Cardiac muscle cell (in vitro differentiated cells and primary cell): Measurements from ENCODE around the gene RNGTT. TPM values are rescaled to one million over a fixed set of nuclear protein-coding genes. Genes with fewer than 3 reads are reported as not detected.
A peak's percentile ranks its signal among the peaks of the same experiment; 100 is the strongest.

Experiments
- DNase-seq, 2 donors: peaks; one replicate each; pipeline versions ENCODE4 v3.0.0 to v3.0.0-alpha.2; 2010 to 2017; ENCODE audit warnings: low read depth in 1 of 2, low spot score in 1 of 2
- H3K27ac ChIP-seq: fragments of 200-600 bp; sonication (generic); 2 replicates; pipeline ENCODE4 v1.5.1; 2016
- H3K27me3 ChIP-seq: fragments of 200-600 bp; sonication (generic); 2 replicates; pipeline ENCODE4 v1.6.0; 2016; ENCODE audit warnings: control low read depth
- H3K36me3 ChIP-seq: fragments of 200-600 bp; sonication (generic); 2 replicates; pipeline ENCODE4 v1.5.1; 2016; ENCODE audit warnings: control low read depth
- H3K4me1 ChIP-seq: fragments of 200-600 bp; sonication (generic); 2 replicates; pipeline ENCODE4 v1.8.1; 2017; ENCODE audit warnings: low read depth, mild to moderate bottlenecking, mixed run types
- H3K4me3 ChIP-seq: fragments of 200-600 bp; sonication (generic); 2 replicates; pipeline ENCODE4 v1.5.1; 2016; ENCODE audit warnings: mild to moderate bottlenecking
- H3K9me3 ChIP-seq: fragments of 200-600 bp; sonication (generic); 2 replicates; pipeline ENCODE4 v1.5.1; 2017; ENCODE audit warnings: low read depth, mild to moderate bottlenecking, control low read depth
- polyA plus RNA-seq: library from polyadenylated mRNA; unstranded; fragments of >200 nt; fragmentation: Nextera tagmentation; extraction: Ambion mirVana; gene quantifications from 2 replicates; pipeline ENCODE4 v1.2.1, GENCODE V29; 2016
- total RNA-seq: library from RNA; depleted of rRNA; stranded (reverse); fragments of >200 nt; gene quantifications from 2 replicates; pipeline ENCODE4 v1.2.3, GENCODE V29; 2016
- TF ChIP-seq, protein P1 (sequence below): IDR thresholded peaks from 2 replicates; pipeline ENCODE4 v1.5.1; 2012; ENCODE audit warnings: low read depth, mild to moderate bottlenecking, low read length

The RNGTT gene
- total and polyA plus RNA-seq, 2 experiments from 2014 or later, result 10.9 to 12.5 TPM

DNA sequence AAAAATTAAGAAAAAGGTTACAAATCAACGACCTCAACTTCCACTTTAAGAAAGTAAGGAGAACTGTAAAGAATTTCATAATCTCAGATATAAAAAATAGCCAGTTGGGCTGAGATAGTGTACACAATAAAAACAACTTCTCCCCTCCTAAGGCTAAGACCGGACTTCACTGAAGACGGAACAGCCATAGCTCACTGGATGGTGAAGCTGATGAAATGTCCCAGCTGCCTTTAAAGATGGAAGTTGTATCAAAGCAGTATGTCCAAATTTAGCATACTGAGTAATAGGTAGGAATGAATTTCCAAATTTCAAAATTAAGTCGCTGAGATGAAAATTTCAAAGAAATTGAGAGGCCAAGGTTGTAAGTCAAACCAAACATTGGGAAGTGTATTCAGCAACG, 153.3 kb downstream of the RNGTT start:
- Histone ChIP-seq H3K9me3 (no peaks in the 10 kb centered on the region), H3K36me3 (no peaks in the 10 kb centered on the region), H3K4me1 (no peaks in the 10 kb centered on the region), H3K27me3 (no peaks in the 10 kb centered on the region), H3K4me3 (no peak overlapping the region), H3K27ac (no peak overlapping the region)
- TF ChIP-seq, protein P1, sequence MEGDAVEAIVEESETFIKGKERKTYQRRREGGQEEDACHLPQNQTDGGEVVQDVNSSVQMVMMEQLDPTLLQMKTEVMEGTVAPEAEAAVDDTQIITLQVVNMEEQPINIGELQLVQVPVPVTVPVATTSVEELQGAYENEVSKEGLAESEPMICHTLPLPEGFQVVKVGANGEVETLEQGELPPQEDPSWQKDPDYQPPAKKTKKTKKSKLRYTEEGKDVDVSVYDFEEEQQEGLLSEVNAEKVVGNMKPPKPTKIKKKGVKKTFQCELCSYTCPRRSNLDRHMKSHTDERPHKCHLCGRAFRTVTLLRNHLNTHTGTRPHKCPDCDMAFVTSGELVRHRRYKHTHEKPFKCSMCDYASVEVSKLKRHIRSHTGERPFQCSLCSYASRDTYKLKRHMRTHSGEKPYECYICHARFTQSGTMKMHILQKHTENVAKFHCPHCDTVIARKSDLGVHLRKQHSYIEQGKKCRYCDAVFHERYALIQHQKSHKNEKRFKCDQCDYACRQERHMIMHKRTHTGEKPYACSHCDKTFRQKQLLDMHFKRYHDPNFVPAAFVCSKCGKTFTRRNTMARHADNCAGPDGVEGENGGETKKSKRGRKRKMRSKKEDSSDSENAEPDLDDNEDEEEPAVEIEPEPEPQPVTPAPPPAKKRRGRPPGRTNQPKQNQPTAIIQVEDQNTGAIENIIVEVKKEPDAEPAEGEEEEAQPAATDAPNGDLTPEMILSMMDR, result no peak
- DNase-seq, result no peak

DNA sequence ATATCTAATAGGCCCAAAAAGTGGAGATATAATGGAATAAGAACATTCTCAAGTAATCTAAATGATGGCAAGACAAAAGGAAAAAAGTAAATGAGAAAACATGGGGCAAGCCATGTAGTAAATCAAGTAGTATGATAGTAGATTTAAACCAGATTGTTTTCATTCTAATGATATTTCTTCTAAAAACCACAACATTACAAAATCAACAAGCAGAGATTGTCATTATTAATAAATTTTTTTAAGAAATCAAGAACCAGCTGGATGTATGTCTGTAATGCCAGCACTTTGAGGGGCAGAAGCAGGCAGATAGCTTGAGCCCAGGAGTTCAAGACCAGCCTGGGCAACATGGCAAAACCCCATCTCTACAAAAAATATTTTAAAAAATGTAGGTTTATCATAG, 155.0 kb downstream of the RNGTT start:
- DNase-seq, result no peak

DNA sequence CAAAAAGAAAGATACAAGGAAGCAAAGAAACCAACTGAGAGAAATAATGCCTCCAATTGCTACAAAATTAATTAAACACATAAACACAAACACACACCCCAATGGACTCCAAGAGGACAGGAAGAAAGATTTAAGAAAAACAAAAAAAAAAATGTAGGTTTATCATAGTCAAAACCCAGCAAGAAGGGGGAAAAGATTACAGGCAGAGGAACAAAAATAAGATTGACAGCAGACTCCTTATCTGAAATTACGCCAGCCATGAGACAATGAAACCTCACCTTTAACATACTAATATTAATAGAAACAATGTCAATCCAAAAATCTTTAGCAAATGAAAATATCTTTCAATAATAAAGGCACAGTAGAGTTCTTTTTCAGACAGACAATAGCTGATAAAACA, 155.8 kb downstream of the RNGTT start:
- no peaks in the 10 kb centered on the region for H3K9me3 ChIP-seq
- no peaks in the 10 kb centered on the region for H3K4me1 ChIP-seq
- H3K36me3 ChIP-seq, result no peaks in the 10 kb centered on the region
- H3K27ac ChIP-seq, result no peak overlapping the region
- H3K4me3 ChIP-seq, result no peak overlapping the region
- no peaks in the 10 kb centered on the region for H3K27me3 ChIP-seq
- TF ChIP-seq, protein P1, result no peak
- no peak for DNase-seq

More for the DNA sequence above, 155.0 kb downstream of the RNGTT start:
- Histone ChIP-seq H3K4me1 (no peaks in the 10 kb centered on the region), H3K36me3 (no peaks in the 10 kb centered on the region), H3K27ac (no peak overlapping the region), H3K9me3 (no peaks in the 10 kb centered on the region), H3K27me3 (no peaks in the 10 kb centered on the region), H3K4me3 (no peak overlapping the region)
- TF ChIP-seq, protein P1, result no peak

DNA sequence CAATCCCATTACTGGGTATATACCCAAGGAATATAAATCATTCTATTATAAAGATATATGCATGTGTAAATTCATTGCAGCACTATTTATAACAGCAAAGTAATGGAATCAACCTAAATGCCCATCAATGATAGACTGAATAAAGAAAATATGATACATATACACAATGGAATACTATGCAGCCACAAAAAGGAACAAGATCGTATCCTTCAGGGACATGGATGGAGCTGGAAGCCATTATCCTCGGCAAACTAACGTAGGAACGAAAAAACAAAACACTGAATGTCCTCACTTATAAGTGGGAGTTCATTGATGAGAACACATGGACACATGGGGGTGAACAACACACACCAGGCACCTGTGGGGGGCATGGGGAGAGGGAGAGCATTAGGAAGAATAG, 156.7 kb downstream of the RNGTT start:
- no peak for DNase-seq
- TF ChIP-seq, protein P1, result no peak
- no peaks in the 10 kb centered on the region for H3K36me3 ChIP-seq
- no peak overlapping the region for H3K27ac ChIP-seq
- H3K4me1 ChIP-seq, result no peaks in the 10 kb centered on the region
- no peaks in the 10 kb centered on the region for H3K9me3 ChIP-seq
- H3K4me3 ChIP-seq, result no peak overlapping the region
- H3K27me3 ChIP-seq, result no peaks in the 10 kb centered on the region

DNA sequence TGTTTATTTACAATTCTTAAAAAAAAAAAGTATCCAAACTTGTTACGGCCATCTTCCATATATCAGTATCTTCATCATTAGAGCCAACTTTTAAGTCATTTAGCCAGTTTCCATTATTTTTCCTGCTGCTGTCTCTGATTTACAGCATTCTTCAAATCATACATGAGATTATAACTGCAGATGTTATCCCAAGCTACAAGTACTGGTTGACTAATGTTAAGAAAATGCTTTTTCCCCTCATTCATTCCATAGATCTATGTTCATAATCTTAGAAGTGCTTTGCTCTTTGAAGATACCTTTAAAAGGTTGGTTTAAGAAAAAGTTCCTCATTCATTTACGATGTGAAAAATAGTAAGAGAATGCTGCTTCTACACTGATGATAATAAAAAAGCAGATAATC, 158.7 kb downstream of the RNGTT start:
- Histone ChIP-seq H3K27me3 (no peaks in the 10 kb centered on the region), H3K36me3 (no peaks in the 10 kb centered on the region), H3K4me3 (no peak overlapping the region), H3K27ac (no peak overlapping the region), H3K9me3 (no peaks in the 10 kb centered on the region), H3K4me1 (no peaks in the 10 kb centered on the region)
- TF ChIP-seq, protein P1, result no peak
- DNase-seq, result no peak

DNA sequence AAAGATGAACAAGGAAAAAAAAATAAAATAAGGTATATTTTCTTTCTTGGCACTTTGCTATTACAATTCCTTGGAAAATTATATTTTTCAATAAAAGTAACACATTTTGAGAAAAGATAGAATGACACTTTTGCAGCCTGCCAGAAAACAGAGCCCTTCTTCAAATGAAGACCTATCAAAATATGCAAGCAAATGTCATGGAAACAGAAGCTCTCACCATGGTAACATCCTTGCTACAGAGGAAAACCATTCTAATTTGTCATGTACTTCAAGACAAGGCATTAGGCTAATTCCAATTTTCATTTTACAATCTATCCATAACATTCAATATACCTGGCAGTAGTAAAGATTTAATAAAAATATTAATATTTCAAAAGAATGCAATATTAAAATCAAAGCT, 177.9 kb downstream of the RNGTT start:
- Histone ChIP-seq H3K9me3 (no peaks in the 10 kb centered on the region), H3K4me1 (no peaks in the 10 kb centered on the region), H3K27me3 (no peaks in the 10 kb centered on the region), H3K4me3 (no peak overlapping the region), H3K27ac (no peak overlapping the region), H3K36me3 (no peaks in the 10 kb centered on the region)
- TF ChIP-seq, protein P1, result no peak
- DNase-seq, result peak in 1 of 2 donors; percentile 10
